HEK293 (cell line): ENCODE results near the gene DENND1A.
A peak's percentile ranks its signal among the peaks of the same experiment; 100 is the strongest.

Source experiments
- CTCF ChIP-seq: fragments of 450-650 bp; formaldehyde crosslinking; IDR thresholded peaks from 2 replicates; pipeline ENCODE4 v1.5.1; 2016; ENCODE audit warnings: missing biosample characterization, missing genetic modification characterization
- KLF9 ChIP-seq: fragments of 450-650 bp; formaldehyde crosslinking; IDR thresholded peaks from 2 replicates; pipeline ENCODE4 v1.5.1; 2016; ENCODE audit warnings: missing biosample characterization, missing genetic modification characterization, low read depth
- PRDM6 ChIP-seq: fragments of 450-650 bp; formaldehyde crosslinking; IDR thresholded peaks from 2 replicates; pipeline ENCODE4 v1.5.1; 2017; ENCODE audit warnings: missing biosample characterization, missing genetic modification characterization
- REPIN1 ChIP-seq: fragments of 450-650 bp; formaldehyde crosslinking; IDR thresholded peaks from 2 replicates; pipeline ENCODE4 v1.5.1; 2017; ENCODE audit warnings: missing biosample characterization, missing genetic modification characterization, low read depth
- REST ChIP-seq: fragments of 450-650 bp; formaldehyde crosslinking; IDR thresholded peaks from 2 replicates; pipeline ENCODE4 v1.5.1; 2016; ENCODE audit warnings: missing biosample characterization, missing genetic modification characterization
- SCRT1 ChIP-seq: fragments of 450-650 bp; formaldehyde crosslinking; IDR thresholded peaks from 2 replicates; pipeline ENCODE4 v1.5.1; 2016; ENCODE audit warnings: missing biosample characterization, missing genetic modification characterization, borderline replicate concordance
- TCF7L2 ChIP-seq: IDR thresholded peaks from 2 replicates; pipeline ENCODE4 v1.6.1; 2011; ENCODE audit warnings: low read depth, mild to moderate bottlenecking, inconsistent platforms, low read length, moderate library complexity, borderline replicate concordance
- WT1 ChIP-seq: fragments of 450-650 bp; formaldehyde crosslinking; IDR thresholded peaks from 2 replicates; pipeline ENCODE4 v1.5.1; 2016; ENCODE audit warnings: missing biosample characterization, missing genetic modification characterization
- ZBTB17 ChIP-seq: fragments of 450-650 bp; formaldehyde crosslinking; IDR thresholded peaks from 2 replicates; pipeline ENCODE4 v1.5.1; 2016; ENCODE audit warnings: missing biosample characterization, missing genetic modification characterization
- ZBTB44 ChIP-seq: fragments of 450-650 bp; IDR thresholded peaks from 2 replicates; pipeline ENCODE4 v1.5.1; 2018; ENCODE audit warnings: missing biosample characterization, mild to moderate bottlenecking, missing genetic modification characterization
- ZFP3 ChIP-seq: fragments of 450-650 bp; formaldehyde crosslinking; IDR thresholded peaks from 2 replicates; pipeline ENCODE4 v1.5.1; 2016; ENCODE audit warnings: low read depth, missing biosample characterization, missing genetic modification characterization
- ZFP69B ChIP-seq: fragments of 450-650 bp; formaldehyde crosslinking; IDR thresholded peaks from 2 replicates; pipeline ENCODE4 v1.5.1; 2016; ENCODE audit warnings: missing biosample characterization, missing genetic modification characterization
- ZNF146 ChIP-seq: fragments of 450-650 bp; formaldehyde crosslinking; IDR thresholded peaks from 2 replicates; pipeline ENCODE4 v1.5.1; 2016; ENCODE audit warnings: missing biosample characterization, missing genetic modification characterization
- ZNF18 ChIP-seq: fragments of 450-650 bp; formaldehyde crosslinking; IDR thresholded peaks from 2 replicates; pipeline ENCODE4 v1.5.1; 2016; ENCODE audit warnings: missing biosample characterization, missing genetic modification characterization
- ZNF239 ChIP-seq: fragments of 450-650 bp; formaldehyde crosslinking; IDR thresholded peaks from 2 replicates; pipeline ENCODE4 v1.5.1; 2016; ENCODE audit warnings: missing biosample characterization, missing genetic modification characterization
- ZNF26 ChIP-seq: fragments of 450-650 bp; formaldehyde crosslinking; IDR thresholded peaks from 2 replicates; pipeline ENCODE4 v1.5.1; 2016; ENCODE audit warnings: missing biosample characterization, missing genetic modification characterization
- ZNF404 ChIP-seq: fragments of 450-650 bp; formaldehyde crosslinking; IDR thresholded peaks from 2 replicates; pipeline ENCODE4 v1.5.1; 2017; ENCODE audit warnings: missing biosample characterization, missing genetic modification characterization
- ZNF416 ChIP-seq: fragments of 450-650 bp; formaldehyde crosslinking; IDR thresholded peaks from 2 replicates; pipeline ENCODE4 v1.5.1; 2016; ENCODE audit warnings: missing biosample characterization, missing genetic modification characterization
- ZNF488 ChIP-seq: fragments of 450-650 bp; formaldehyde crosslinking; IDR thresholded peaks from 2 replicates; pipeline ENCODE4 v1.5.1; 2016; ENCODE audit warnings: missing biosample characterization, missing genetic modification characterization
- ZNF560 ChIP-seq: fragments of 450-650 bp; formaldehyde crosslinking; IDR thresholded peaks from 2 replicates; pipeline ENCODE4 v1.5.1; 2017; ENCODE audit warnings: missing biosample characterization, missing genetic modification characterization, borderline replicate concordance
- ZNF580 ChIP-seq: fragments of 450-650 bp; formaldehyde crosslinking; IDR thresholded peaks from 2 replicates; pipeline ENCODE4 v1.5.1; 2016; ENCODE audit warnings: missing biosample characterization, missing genetic modification characterization
- ZNF645 ChIP-seq: fragments of 450-650 bp; formaldehyde crosslinking; IDR thresholded peaks from 2 replicates; pipeline ENCODE4; 2016; ENCODE audit warnings: missing biosample characterization, missing genetic modification characterization
- ZNF658 ChIP-seq: fragments of 450-650 bp; formaldehyde crosslinking; IDR thresholded peaks from 2 replicates; pipeline ENCODE4; 2016; ENCODE audit warnings: missing biosample characterization, missing genetic modification characterization
- ZNF670 ChIP-seq: fragments of 450-650 bp; formaldehyde crosslinking; IDR thresholded peaks from 2 replicates; pipeline ENCODE4 v1.5.1; 2016; ENCODE audit warnings: missing biosample characterization, missing genetic modification characterization, low read depth
- ZNF843 ChIP-seq: fragments of 450-650 bp; formaldehyde crosslinking; IDR thresholded peaks from 2 replicates; pipeline ENCODE4 v1.5.1; 2016; ENCODE audit warnings: missing biosample characterization, missing genetic modification characterization
- ZSCAN23 ChIP-seq: fragments of 450-650 bp; formaldehyde crosslinking; IDR thresholded peaks from 2 replicates; pipeline ENCODE4 v1.5.1; 2016; ENCODE audit warnings: missing biosample characterization, missing genetic modification characterization

Gene DENND1A

GRCh38 chr9:123687246-123687751 is 242.6 kb downstream of the DENND1A start (continued):
- TF ChIP-seq ZNF645 (tag by site-specific recombination) (0 out of 2 replicates have a peak, but pooled peaks have one; percentile 41), ZNF560 (tag by site-specific recombination) (no peak), ZNF18 (peak; percentile 85), REPIN1 (tag by site-specific recombination) (no peak), REST (no peak), ZNF670 (tag by site-specific recombination) (no peak), ZNF404 (no peak), ZNF658 (tag by site-specific recombination) (no peak), ZFP69B (tag by site-specific recombination) (peak; percentile 42; the same call in 1 of the 2 replicates), ZNF843 (tag by site-specific recombination) (peak; percentile 98), KLF9 (no peak), ZNF416 (no peak), PRDM6 (tag by site-specific recombination) (peak; percentile 69), ZFP3 (no peak), ZNF26 (tag by site-specific recombination) (no peak), SCRT1 (tag by site-specific recombination) (peak; percentile 94), ZBTB44 (tag by site-specific recombination) (peak; percentile 71), TCF7L2 (peak; percentile 100), ZNF146 (tag by site-specific recombination) (peak; percentile 53; the same call in 1 of the 2 replicates), ZBTB17 (peak; percentile 81), ZNF239 (tag by site-specific recombination) (no peak), CTCF (tag by site-specific recombination) (no peak), ZNF488 (tag by site-specific recombination) (peak; percentile 94), ZSCAN23 (tag by site-specific recombination) (peak; percentile 84), WT1 (tag by site-specific recombination) (peak; percentile 90), ZNF580 (peak; percentile 88)
